A549 (cell line): Measurements from ENCODE around the gene PALS1. TPM values are rescaled to one million over a fixed set of nuclear protein-coding genes. Genes with fewer than 3 reads are reported as not detected.

Experiments used
- ATAC-seq, 2 experiments: fragments of 200-7000 bp in 1 of 2; fragments of >200 bp in 1 of 2; cut with Nextera tagmentation in 1 of 2; cut with Tn5 transposase in 1 of 2; 3 replicates each; pipeline versions ENCODE4 v1.8.0 to v1.9.1; 2018 to 2020; ENCODE audit warnings: mild to moderate bottlenecking in 1 of 2, moderate library complexity in 1 of 2
- CTCF ChIA-PET: fragments of 300-600 bp; sonication (Branson Sonifier 250); formaldehyde crosslinking; extraction: SDS; loops from one replicate; lab custom pipeline; 2021; ENCODE audit warnings: antibody characterized with exemption, inconsistent platforms; lab: Yijun Ruan, JAX
- POLR2A ChIA-PET: fragments of 350-600 bp; formaldehyde crosslinking; extraction: SDS; loops from one replicate; lab custom pipeline; 2021; ENCODE audit warnings: antibody characterized with exemption, inconsistent platforms; lab: Yijun Ruan, JAX
- DNase-seq, 2 experiments: peaks; one replicate each; pipeline versions ENCODE4 v3.0.0 to v3.0.0-alpha.2; 2011 to 2016; ENCODE audit warnings: low read depth in 1 of 2, low spot score in 1 of 2
- FAIRE-seq: peaks from 2 replicates; lab custom pipeline; 2011; peaks lifted over from hg19 to GRCh38; lab: Jason Lieb, UNC
- H3K27ac ChIP-seq, 2 experiments: fragments of >200 bp; sonication (Bioruptor Twin); formaldehyde crosslinking; 3 replicates each; pipeline ENCODE4 v1.5.1; 2016 to 2017
- H3K4me1 ChIP-seq: fragments of >200 bp; sonication (Bioruptor Twin); formaldehyde crosslinking; 3 replicates; pipeline ENCODE4 v1.6.1; 2016
- H3K4me2 ChIP-seq: fragments of >200 bp; sonication (Bioruptor Twin); formaldehyde crosslinking; 3 replicates; pipeline ENCODE4 v1.6.1; 2016
- H3K4me3 ChIP-seq: fragments of >200 bp; sonication (Bioruptor Twin); formaldehyde crosslinking; 3 replicates; pipeline ENCODE4 v1.5.1; 2016
- H3K9me3 ChIP-seq: fragments of >200 bp; sonication (Bioruptor Twin); formaldehyde crosslinking; 3 replicates; pipeline ENCODE4 v1.6.1; 2016
- CTCF ChIP-seq: fragments of >200 bp; sonication (Bioruptor Twin); formaldehyde crosslinking; IDR thresholded peaks from 3 replicates; pipeline ENCODE4 v1.5.1; 2016
- EP300 ChIP-seq, 2 experiments: fragments of >200 bp; sonication (Bioruptor Twin); formaldehyde crosslinking; IDR thresholded peaks; 2 replicates in 1 of 2; 3 replicates in 1 of 2; pipeline ENCODE4 v1.6.1; 2016 to 2017
- FOSB ChIP-seq: fragments of 250-450 bp; sonication (Bioruptor Pico); IDR thresholded peaks from 2 replicates; pipeline ENCODE4 v1.5.0; 2020; ENCODE audit warnings: mild to moderate bottlenecking, moderate library complexity
- NR3C1 ChIP-seq: fragments of >200 bp; sonication (Bioruptor Twin); formaldehyde crosslinking; IDR thresholded peaks from 3 replicates; pipeline ENCODE4 v1.6.1; 2017
- RAD21 ChIP-seq, 2 experiments: fragments of >200 bp in 1 of 2; sonication (Bioruptor Twin) in 1 of 2; formaldehyde crosslinking in 1 of 2; IDR thresholded peaks in 1 of 2; conservative IDR thresholded peaks in 1 of 2; 2 replicates in 1 of 2; 3 replicates in 1 of 2; pipeline ENCODE4 v1.6.1; 2012 to 2018; ENCODE audit warnings: inconsistent platforms in 1 of 2
- RFX5 ChIP-seq: fragments of 450-650 bp; IDR thresholded peaks from 2 replicates; pipeline ENCODE4 v1.7.1; 2014; ENCODE audit warnings: antibody characterized with exemption, mild to moderate bottlenecking, moderate library complexity
- SMC3 ChIP-seq: fragments of >200 bp; sonication (Bioruptor Twin); formaldehyde crosslinking; IDR thresholded peaks from 3 replicates; pipeline ENCODE4 v1.6.1; 2018; ENCODE audit warnings: inconsistent platforms
- TP53 ChIP-seq: fragments of 250-450 bp; sonication (Bioruptor Pico); IDR thresholded peaks from 2 replicates; pipeline ENCODE4 v1.5.0; 2021; ENCODE audit warnings: mild to moderate bottlenecking, moderate library complexity
- USF2 ChIP-seq: fragments of 450-650 bp; IDR thresholded peaks from 2 replicates; pipeline ENCODE4 v1.6.1; 2014; ENCODE audit warnings: antibody characterized with exemption
- WGBS: methylation state at CpG from one replicate; pipeline ENCODE4 v1.1.6; 2017; ENCODE audit errors: missing lambda C conversion rate; 5-methylcytosine and 5-hydroxymethylcytosine counted together
- polyA plus RNA-seq, 4 experiments: library from polyadenylated mRNA; depleted of rRNA in 3 of 4; stranded (reverse); fragments of >200 nt; fragmentation: RNase III in 1 of 4; extraction: RNeasy Plus Mini Kit Qiagen cat#74134 plus additional on column Dnase treatment in 1 of 4; gene quantifications; 2 replicates in 3 of 4; 3 replicates in 1 of 4; pipeline ENCODE4 v1.2.3, GENCODE V29; 2011 to 2017

The PALS1 gene
- polyA plus RNA-seq, 2 of the 4 experiments (the other 2 are of a cell fraction) = 23.4 to 32.6 TPM

- Histone ChIP-seq H3K9me3 (no peaks in the 10 kb centered on the region), H3K4me3 (no peak overlapping the region), H3K27ac (no peak overlapping the region), H3K4me1 (peaks cover 12% of the 10 kb centered on the region; the same call in 2 of the 3 replicates), H3K4me2 (no peak overlapping the region)
- no peak for FAIRE-seq
- CTCF ChIA-PET = no interaction called here
- DNase-seq = no peak
- no peak for TF ChIP-seq TP53 (CRISPR knock-in tag)
- no peak for TF ChIP-seq RFX5
- TF ChIP-seq EP300 (IDR thresholded peaks at IDR 0.05) = no peak
- TF ChIP-seq NR3C1 = no peak
- no peak for TF ChIP-seq FOSB (CRISPR knock-in tag)
- POLR2A ChIA-PET = no interaction called here
- WGBS = 91% methylated on average over 2 of the region's 2 CpGs
- ATAC-seq = no peak
Measured at GRCh38 chr14:67280506-67280905, 39.3 kb downstream of the PALS1 start.

GRCh38 chr14:67285876-67286452 lies 44.7 kb downstream of the PALS1 start:
- ChIA-PET CTCF (interaction anchor here (0.7 to 5.2 kb wide), 34 partner anchors 8 to 926 kb away, joined by 3 to 82 read pairs (median 4); partner anchors contain the start of genes ATP6V1D and GPHN), POLR2A (interaction anchor here (1.2 kb wide), 1 partner anchor 45 kb away, joined by 8 read pairs; the partner anchor contains the start of gene PALS1)
- Histone ChIP-seq H3K4me3 (no peak overlapping the region), H3K9me3 (no peaks in the 10 kb centered on the region), H3K4me1 (peaks cover 6% of the 10 kb centered on the region; the same call in 1 of the 3 replicates), H3K4me2 (no peak overlapping the region), H3K27ac (no peak overlapping the region)
- WGBS = 38% methylated on average over 2 of the region's 2 CpGs
- no peak for TF ChIP-seq USF2
- TF ChIP-seq RAD21 (conservative IDR thresholded peaks at IDR 0.05 in 1 of 2, IDR thresholded peaks at IDR 0.05 in 1 of 2) = peak; percentile 72 to 79
- TF ChIP-seq SMC3 = peak; percentile 73
- peak; percentile 81 for TF ChIP-seq CTCF
- peak; percentile 30 to 59 for DNase-seq
- ATAC-seq = peak in 1 of 2 experiments; percentile 50; a peak in 2 of 6 replicates
- FAIRE-seq = no peak

Other genes with a start within 250 kb of the PALS1 start
- not detected in 2 replicates for gene GARIN2, start 52.0 kb upstream of the PALS1 start, polyA plus RNA-seq (2011; rRNA removed)
- 0.12 TPM in 1 of 3 replicates, not detected in the others for gene GARIN2, start 52.0 kb upstream of the PALS1 start, polyA plus RNA-seq (2017; fragmentation: RNase III; extraction: RNeasy Plus Mini Kit Qiagen cat#74134 plus additional on column Dnase treatment)
- gene ATP6V1D, start 118.4 kb downstream of the PALS1 start, polyA plus RNA-seq (2011; rRNA removed) = 70.4 and 81.7 TPM in 2 replicates
- 95.0 to 104 TPM (median 101 TPM) in 3 replicates for gene ATP6V1D, start 118.4 kb downstream of the PALS1 start, polyA plus RNA-seq (2017; fragmentation: RNase III; extraction: RNeasy Plus Mini Kit Qiagen cat#74134 plus additional on column Dnase treatment)
- 192 and 393 TPM in 2 replicates for gene EIF2S1, start 118.9 kb downstream of the PALS1 start, polyA plus RNA-seq (2011; rRNA removed)
- gene EIF2S1, start 118.9 kb downstream of the PALS1 start, polyA plus RNA-seq (2017; fragmentation: RNase III; extraction: RNeasy Plus Mini Kit Qiagen cat#74134 plus additional on column Dnase treatment) = 385 to 465 TPM (median 404 TPM) in 3 replicates
- gene PLEK2, start 170.7 kb downstream of the PALS1 start, polyA plus RNA-seq (2011; rRNA removed) = 14.7 and 15.1 TPM in 2 replicates
- 13.0 to 16.1 TPM (median 14.6 TPM) in 3 replicates for gene PLEK2, start 170.7 kb downstream of the PALS1 start, polyA plus RNA-seq (2017; fragmentation: RNase III; extraction: RNeasy Plus Mini Kit Qiagen cat#74134 plus additional on column Dnase treatment)
- gene TMEM229B, start 247.3 kb downstream of the PALS1 start, polyA plus RNA-seq (2011; rRNA removed) = 0.19 and 0.28 TPM in 2 replicates
- gene TMEM229B, start 247.3 kb downstream of the PALS1 start, polyA plus RNA-seq (2017; fragmentation: RNase III; extraction: RNeasy Plus Mini Kit Qiagen cat#74134 plus additional on column Dnase treatment) = 0.22 to 0.40 TPM (median 0.31 TPM) in 3 replicates